Measurements from ENCODE around the gene MRPL22. TPM values are rescaled to one million over a fixed set of nuclear protein-coding genes. Genes with fewer than 3 reads are reported as not detected.

The MRPL22 gene
- polyA plus RNA-seq, 3 donors = 11.6 to 66.1 (median 56.7) TPM

- TF ChIP-seq, protein P1, sequence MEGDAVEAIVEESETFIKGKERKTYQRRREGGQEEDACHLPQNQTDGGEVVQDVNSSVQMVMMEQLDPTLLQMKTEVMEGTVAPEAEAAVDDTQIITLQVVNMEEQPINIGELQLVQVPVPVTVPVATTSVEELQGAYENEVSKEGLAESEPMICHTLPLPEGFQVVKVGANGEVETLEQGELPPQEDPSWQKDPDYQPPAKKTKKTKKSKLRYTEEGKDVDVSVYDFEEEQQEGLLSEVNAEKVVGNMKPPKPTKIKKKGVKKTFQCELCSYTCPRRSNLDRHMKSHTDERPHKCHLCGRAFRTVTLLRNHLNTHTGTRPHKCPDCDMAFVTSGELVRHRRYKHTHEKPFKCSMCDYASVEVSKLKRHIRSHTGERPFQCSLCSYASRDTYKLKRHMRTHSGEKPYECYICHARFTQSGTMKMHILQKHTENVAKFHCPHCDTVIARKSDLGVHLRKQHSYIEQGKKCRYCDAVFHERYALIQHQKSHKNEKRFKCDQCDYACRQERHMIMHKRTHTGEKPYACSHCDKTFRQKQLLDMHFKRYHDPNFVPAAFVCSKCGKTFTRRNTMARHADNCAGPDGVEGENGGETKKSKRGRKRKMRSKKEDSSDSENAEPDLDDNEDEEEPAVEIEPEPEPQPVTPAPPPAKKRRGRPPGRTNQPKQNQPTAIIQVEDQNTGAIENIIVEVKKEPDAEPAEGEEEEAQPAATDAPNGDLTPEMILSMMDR (IDR thresholded peaks at IDR 0.05) = no peak
- Histone ChIP-seq H3K9me3 (replicated peaks in 1 of 2; ENCODE audit: control insufficient read depth in 1 of 2, insufficient read depth in 1 of 2, low read length in 2 of 2) (no peaks in the 10 kb centered on the region), H3K4me1 (ENCODE audit: control insufficient read depth in 1 of 2, insufficient read depth in 2 of 2, low read length in 2 of 2) (no peaks in the 10 kb centered on the region), H4K20me1 (ENCODE audit: insufficient read depth, low read length) (no peaks in the 10 kb centered on the region), H2AFZ (ENCODE audit: insufficient read depth, low read depth, low read length, poor library complexity, severe bottlenecking) (no peak overlapping the region), H3K27ac (ENCODE audit: low read depth in 1 of 2, low read length in 2 of 2) (no peak overlapping the region), H3K4me3 (replicated peaks in 1 of 3; ENCODE audit: low read depth in 2 of 3, low read length in 3 of 3) (no peak overlapping the region), H3K36me3 (replicated peaks in 1 of 2; ENCODE audit: control insufficient read depth in 1 of 2, insufficient read depth in 2 of 2, low read length in 2 of 2) (no peaks in the 10 kb centered on the region), H3K4me2 (replicated peaks; ENCODE audit: extremely low read depth, low read length, poor library complexity, severe bottlenecking) (no peak overlapping the region), H3K79me2 (ENCODE audit: insufficient read depth, low read length) (no peaks in the 10 kb centered on the region), H3K27me3 (ENCODE audit: control insufficient read depth in 2 of 2, insufficient read depth in 2 of 2, low read length in 2 of 2) (peaks cover 4 to 10% of the 10 kb centered on the region in 2 donors), H3K9ac (ENCODE audit: insufficient read depth, low read length, poor library complexity, severe bottlenecking) (no peak overlapping the region)
- Mint-ChIP-seq H3K36me3 (no peaks in the 10 kb centered on the region), H3K27me3 (ENCODE audit: low read depth in 3 of 3) (peaks cover 5 to 8% (median 6%) of the 10 kb centered on the region in 3 donors), H3K4me1 (no peaks in the 10 kb centered on the region), H3K27ac (no peak overlapping the region), H3K4me3 (no peak overlapping the region), H3K9me3 (no peaks in the 10 kb centered on the region)
- DNase-seq = no peak
- intact Hi-C loops (cut with micrococcal nuclease) = no loop called here
- 13% methylated on average over 3 of the region's 8 CpGs for WGBS (ENCODE audit: insufficient coverage)
These were observed 44.2 kb downstream of the MRPL22 start for GRCh38 chr5:154984946-154985516.

DNA sequence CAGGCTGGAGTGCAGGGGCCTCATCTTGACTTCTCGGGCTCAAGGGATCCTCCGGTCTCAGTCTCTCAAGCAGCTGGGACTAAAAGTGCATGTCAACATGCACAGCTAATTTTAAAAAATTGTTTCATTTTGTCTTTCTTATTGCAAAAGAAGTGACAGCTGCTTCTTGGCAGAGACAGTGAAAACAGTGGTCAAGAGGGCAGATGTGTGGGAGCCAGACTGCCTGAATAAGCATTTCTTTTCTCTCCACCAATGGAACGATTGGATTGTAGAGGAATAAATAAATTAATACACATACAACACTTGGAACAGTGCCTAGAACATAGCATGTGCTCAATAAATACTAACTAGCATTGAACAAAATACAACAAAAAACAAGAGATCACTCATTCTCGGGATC, 45.3 kb downstream of the MRPL22 start:
- Mint-ChIP-seq H3K27me3 (ENCODE audit: low read depth in 3 of 3) (peaks cover 5 to 10% (median 6%) of the 10 kb centered on the region in 3 donors), H3K4me1 (peaks cover 3% of the 10 kb centered on the region), H3K9me3 (no peaks in the 10 kb centered on the region), H3K27ac (no peak overlapping the region), H3K4me3 (no peak overlapping the region), H3K36me3 (no peaks in the 10 kb centered on the region)
- TF ChIP-seq, protein P1 (IDR thresholded peaks at IDR 0.05) = no peak
- H4K20me1 ChIP-seq (ENCODE audit: insufficient read depth, low read length) = no peaks in the 10 kb centered on the region
- no peaks in the 10 kb centered on the region for H3K79me2 ChIP-seq (ENCODE audit: insufficient read depth, low read length)
- peaks cover 4 to 10% of the 10 kb centered on the region in 2 donors for H3K27me3 ChIP-seq (ENCODE audit: control insufficient read depth in 2 of 2, insufficient read depth in 2 of 2, low read length in 2 of 2)
- no peak overlapping the region for H3K4me2 ChIP-seq (replicated peaks; ENCODE audit: extremely low read depth, low read length, poor library complexity, severe bottlenecking)
- no peak overlapping the region for H2AFZ ChIP-seq (ENCODE audit: insufficient read depth, low read depth, low read length, poor library complexity, severe bottlenecking)
- DNase-seq = no peak
- no peak overlapping the region for H3K27ac ChIP-seq (ENCODE audit: low read depth in 1 of 2, low read length in 2 of 2)
- 92% methylated on average over 2 of the region's 4 CpGs for WGBS (ENCODE audit: insufficient coverage)
- no peak overlapping the region for H3K9ac ChIP-seq (ENCODE audit: insufficient read depth, low read length, poor library complexity, severe bottlenecking)
- intact Hi-C loops (cut with micrococcal nuclease) = no loop called here
- H3K4me1 ChIP-seq (ENCODE audit: control insufficient read depth in 1 of 2, insufficient read depth in 2 of 2, low read length in 2 of 2) = no peaks in the 10 kb centered on the region
- H3K4me3 ChIP-seq (replicated peaks in 1 of 3; ENCODE audit: low read depth in 2 of 3, low read length in 3 of 3) = no peak overlapping the region
- no peaks in the 10 kb centered on the region for H3K9me3 ChIP-seq (replicated peaks in 1 of 2; ENCODE audit: control insufficient read depth in 1 of 2, insufficient read depth in 1 of 2, low read length in 2 of 2)
- no peaks in the 10 kb centered on the region for H3K36me3 ChIP-seq (replicated peaks in 1 of 2; ENCODE audit: control insufficient read depth in 1 of 2, insufficient read depth in 2 of 2, low read length in 2 of 2)
